HepG2 (cell line): ENCODE data around the gene AFTPH. TPM values are rescaled to one million over a fixed set of nuclear protein-coding genes. Genes with fewer than 3 reads are reported as not detected.

Experiments
- FOXK2 ChIP-seq: fragments of 450-650 bp; IDR thresholded peaks from 2 replicates; pipeline ENCODE4 v1.6.1; 2016
- GATAD1 ChIP-seq: IDR thresholded peaks from 2 replicates; pipeline ENCODE4 v1.6.1; 2016; ENCODE audit warnings: missing genetic modification reagents, missing compliant biosample characterization
- MTA1 ChIP-seq: sonication (generic); formaldehyde crosslinking; IDR thresholded peaks from 2 replicates; pipeline ENCODE4 v1.4.0; 2020; ENCODE audit warnings: missing genetic modification reagents, mild to moderate bottlenecking, borderline replicate concordance
- PCBP2 ChIP-seq: fragments of 200-400 bp; formaldehyde crosslinking; optimal IDR thresholded peaks from 2 replicates; pipeline ENCODE3; 2018; ENCODE audit warnings: low read length, low read depth; ENCODE audit not compliant: poor library complexity, severe bottlenecking
- SCMH1 ChIP-seq: sonication (generic); formaldehyde crosslinking; IDR thresholded peaks from 2 replicates; pipeline ENCODE4 v1.9.0; 2021; ENCODE audit warnings: missing genetic modification reagents, mild to moderate bottlenecking, borderline replicate concordance
- SRSF4 ChIP-seq: fragments of 200-400 bp; formaldehyde crosslinking; IDR thresholded peaks from one replicate; pipeline ENCODE4 v1.6.1; 2018; ENCODE audit warnings: mild to moderate bottlenecking, low read depth, low read length, moderate library complexity; ENCODE audit not compliant: poor library complexity, severe bottlenecking
- ZNF383 ChIP-seq: sonication (generic); formaldehyde crosslinking; IDR thresholded peaks from 2 replicates; pipeline ENCODE4 v1.4.0; 2020; ENCODE audit warnings: missing genetic modification reagents, mild to moderate bottlenecking, borderline replicate concordance
- ZNF451 ChIP-seq: sonication (generic); formaldehyde crosslinking; IDR thresholded peaks from 2 replicates; pipeline ENCODE4 v1.5.0; 2020; ENCODE audit warnings: mild to moderate bottlenecking, missing genetic modification reagents
- polyA plus RNA-seq, 8 experiments: library from polyadenylated mRNA; depleted of rRNA in 3 of 8; stranded (reverse) in 7 of 8; unstranded in 1 of 8; fragments of >200 nt; fragmentation: Illumina TruSeq in 4 of 8; extraction: Trizol in 4 of 8; gene quantifications; 2 replicates each; pipeline versions ENCODE4 v1.2.1 to v1.2.3, GENCODE V29; 2011 to 2016; ENCODE audit warnings: low read depth in 4 of 8, missing spikeins in 1 of 8, mixed read lengths in 1 of 8; ENCODE audit not compliant: insufficient read depth in 1 of 8
- total RNA-seq, 5 experiments: library from RNA; depleted of rRNA; stranded (reverse); fragments of >200 nt; fragmentation: Illumina TruSeq; extraction: Trizol; gene quantifications; 2 replicates each; pipeline ENCODE4 v1.2.3, GENCODE V29; 2016; ENCODE audit warnings: low read depth in 1 of 5
- TF ChIP-seq, protein P1 (sequence below): sonication (generic); formaldehyde crosslinking; IDR thresholded peaks from 2 replicates; pipeline ENCODE4 v1.5.0; 2020; ENCODE audit warnings: mild to moderate bottlenecking, missing genetic modification reagents
- TF ChIP-seq, protein P2 (sequence below): sonication (generic); formaldehyde crosslinking; IDR thresholded peaks from 2 replicates; pipeline ENCODE4 v1.4.0; 2020; ENCODE audit warnings: missing genetic modification reagents, borderline replicate concordance
- TF ChIP-seq, protein P3 (sequence below), 2 experiments: IDR thresholded peaks; 2 replicates each; pipeline ENCODE4 v1.6.1; 2011 to 2012; ENCODE audit warnings: low read length in 2 of 2, borderline replicate concordance in 1 of 2, low read depth in 1 of 2, mild to moderate bottlenecking in 1 of 2, moderate library complexity in 1 of 2
- TF ChIP-seq, protein P4 (sequence below): sonication (generic); formaldehyde crosslinking; IDR thresholded peaks from 2 replicates; pipeline ENCODE4 v1.5.1; 2020; ENCODE audit warnings: mild to moderate bottlenecking, missing genetic modification reagents, moderate library complexity
- TF ChIP-seq, protein P5 (sequence below): sonication (generic); formaldehyde crosslinking; IDR thresholded peaks from 2 replicates; pipeline ENCODE4 v1.5.0; 2020; ENCODE audit warnings: missing genetic modification reagents

Gene AFTPH
- total and polyA plus RNA-seq, 2 of the 13 experiments (the other 11 are each of a cell fraction or from before 2014, with no cell fraction given) = 27.5 to 36.8 TPM

DNA sequence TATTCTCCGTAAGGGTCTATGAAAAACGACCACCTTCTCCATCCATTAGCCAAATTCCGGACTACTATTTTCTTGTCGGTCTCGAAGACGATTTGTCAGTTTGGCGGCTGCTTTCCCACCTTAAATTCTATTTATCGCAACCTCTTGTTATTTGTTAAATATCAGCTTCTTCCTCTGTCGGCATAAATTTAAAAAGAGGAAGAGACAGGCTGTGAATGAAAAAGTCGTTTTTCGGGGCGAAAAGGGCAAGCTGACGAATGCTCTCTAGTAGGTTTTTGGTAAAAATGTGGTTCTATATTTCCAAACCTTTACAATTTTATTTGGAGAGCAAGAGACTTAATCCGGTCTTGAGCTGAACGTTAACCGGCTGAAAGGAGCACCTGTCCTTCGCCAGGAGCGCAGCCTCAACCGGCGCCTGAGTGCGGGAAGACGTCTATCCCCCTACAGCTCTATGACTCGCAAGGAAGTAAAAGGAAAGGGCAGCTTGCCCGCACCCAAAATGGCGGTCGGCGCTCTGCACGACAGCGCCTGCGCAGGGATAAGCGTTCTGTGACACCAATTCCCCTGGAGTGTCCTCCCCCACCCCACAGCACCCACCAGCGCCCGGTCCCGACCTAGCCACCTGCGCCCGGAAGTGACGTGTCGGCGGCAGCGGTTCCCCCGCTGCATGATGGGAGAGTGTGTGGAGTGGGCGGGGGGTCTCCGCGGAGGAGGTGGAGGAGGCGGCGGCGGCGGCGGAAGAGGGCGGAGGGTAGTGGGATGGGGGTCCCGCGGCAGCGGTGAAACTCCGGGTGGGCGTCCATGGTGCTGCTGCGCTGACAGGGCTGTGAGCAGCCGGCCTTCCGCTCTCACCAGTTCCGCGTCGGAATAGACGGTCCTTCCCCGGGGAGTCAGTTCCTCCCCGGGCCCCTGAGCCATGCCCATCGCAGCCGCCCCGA, at the start of gene AFTPH (continued):
- TF ChIP-seq, protein P1, sequence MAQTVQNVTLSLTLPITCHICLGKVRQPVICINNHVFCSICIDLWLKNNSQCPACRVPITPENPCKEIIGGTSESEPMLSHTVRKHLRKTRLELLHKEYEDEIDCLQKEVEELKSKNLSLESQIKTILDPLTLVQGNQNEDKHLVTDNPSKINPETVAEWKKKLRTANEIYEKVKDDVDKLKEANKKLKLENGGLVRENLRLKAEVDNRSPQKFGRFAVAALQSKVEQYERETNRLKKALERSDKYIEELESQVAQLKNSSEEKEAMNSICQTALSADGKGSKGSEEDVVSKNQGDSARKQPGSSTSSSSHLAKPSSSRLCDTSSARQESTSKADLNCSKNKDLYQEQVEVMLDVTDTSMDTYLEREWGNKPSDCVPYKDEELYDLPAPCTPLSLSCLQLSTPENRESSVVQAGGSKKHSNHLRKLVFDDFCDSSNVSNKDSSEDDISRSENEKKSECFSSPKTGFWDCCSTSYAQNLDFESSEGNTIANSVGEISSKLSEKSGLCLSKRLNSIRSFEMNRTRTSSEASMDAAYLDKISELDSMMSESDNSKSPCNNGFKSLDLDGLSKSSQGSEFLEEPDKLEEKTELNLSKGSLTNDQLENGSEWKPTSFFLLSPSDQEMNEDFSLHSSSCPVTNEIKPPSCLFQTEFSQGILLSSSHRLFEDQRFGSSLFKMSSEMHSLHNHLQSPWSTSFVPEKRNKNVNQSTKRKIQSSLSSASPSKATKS = no peak
- TF ChIP-seq, protein P2, sequence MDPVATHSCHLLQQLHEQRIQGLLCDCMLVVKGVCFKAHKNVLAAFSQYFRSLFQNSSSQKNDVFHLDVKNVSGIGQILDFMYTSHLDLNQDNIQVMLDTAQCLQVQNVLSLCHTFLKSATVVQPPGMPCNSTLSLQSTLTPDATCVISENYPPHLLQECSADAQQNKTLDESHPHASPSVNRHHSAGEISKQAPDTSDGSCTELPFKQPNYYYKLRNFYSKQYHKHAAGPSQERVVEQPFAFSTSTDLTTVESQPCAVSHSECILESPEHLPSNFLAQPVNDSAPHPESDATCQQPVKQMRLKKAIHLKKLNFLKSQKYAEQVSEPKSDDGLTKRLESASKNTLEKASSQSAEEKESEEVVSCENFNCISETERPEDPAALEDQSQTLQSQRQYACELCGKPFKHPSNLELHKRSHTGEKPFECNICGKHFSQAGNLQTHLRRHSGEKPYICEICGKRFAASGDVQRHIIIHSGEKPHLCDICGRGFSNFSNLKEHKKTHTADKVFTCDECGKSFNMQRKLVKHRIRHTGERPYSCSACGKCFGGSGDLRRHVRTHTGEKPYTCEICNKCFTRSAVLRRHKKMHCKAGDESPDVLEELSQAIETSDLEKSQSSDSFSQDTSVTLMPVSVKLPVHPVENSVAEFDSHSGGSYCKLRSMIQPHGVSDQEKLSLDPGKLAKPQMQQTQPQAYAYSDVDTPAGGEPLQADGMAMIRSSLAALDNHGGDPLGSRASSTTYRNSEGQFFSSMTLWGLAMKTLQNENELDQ = no peak
- TF ChIP-seq MTA1 (peak; percentile 88; the same call in 1 of the 2 replicates), SCMH1 (CRISPR knock-in tag) (no peak), ZNF383 (CRISPR knock-in tag) (no peak), SRSF4 (no peak), PCBP2 (no peak), FOXK2 (0 out of 2 replicates have a peak, but pooled peaks have one; percentile 44), ZNF451 (no peak; the same call in 1 of the 2 replicates), GATAD1 (CRISPR knock-in tag) (peak; percentile 92)
- TF ChIP-seq, protein P3, sequence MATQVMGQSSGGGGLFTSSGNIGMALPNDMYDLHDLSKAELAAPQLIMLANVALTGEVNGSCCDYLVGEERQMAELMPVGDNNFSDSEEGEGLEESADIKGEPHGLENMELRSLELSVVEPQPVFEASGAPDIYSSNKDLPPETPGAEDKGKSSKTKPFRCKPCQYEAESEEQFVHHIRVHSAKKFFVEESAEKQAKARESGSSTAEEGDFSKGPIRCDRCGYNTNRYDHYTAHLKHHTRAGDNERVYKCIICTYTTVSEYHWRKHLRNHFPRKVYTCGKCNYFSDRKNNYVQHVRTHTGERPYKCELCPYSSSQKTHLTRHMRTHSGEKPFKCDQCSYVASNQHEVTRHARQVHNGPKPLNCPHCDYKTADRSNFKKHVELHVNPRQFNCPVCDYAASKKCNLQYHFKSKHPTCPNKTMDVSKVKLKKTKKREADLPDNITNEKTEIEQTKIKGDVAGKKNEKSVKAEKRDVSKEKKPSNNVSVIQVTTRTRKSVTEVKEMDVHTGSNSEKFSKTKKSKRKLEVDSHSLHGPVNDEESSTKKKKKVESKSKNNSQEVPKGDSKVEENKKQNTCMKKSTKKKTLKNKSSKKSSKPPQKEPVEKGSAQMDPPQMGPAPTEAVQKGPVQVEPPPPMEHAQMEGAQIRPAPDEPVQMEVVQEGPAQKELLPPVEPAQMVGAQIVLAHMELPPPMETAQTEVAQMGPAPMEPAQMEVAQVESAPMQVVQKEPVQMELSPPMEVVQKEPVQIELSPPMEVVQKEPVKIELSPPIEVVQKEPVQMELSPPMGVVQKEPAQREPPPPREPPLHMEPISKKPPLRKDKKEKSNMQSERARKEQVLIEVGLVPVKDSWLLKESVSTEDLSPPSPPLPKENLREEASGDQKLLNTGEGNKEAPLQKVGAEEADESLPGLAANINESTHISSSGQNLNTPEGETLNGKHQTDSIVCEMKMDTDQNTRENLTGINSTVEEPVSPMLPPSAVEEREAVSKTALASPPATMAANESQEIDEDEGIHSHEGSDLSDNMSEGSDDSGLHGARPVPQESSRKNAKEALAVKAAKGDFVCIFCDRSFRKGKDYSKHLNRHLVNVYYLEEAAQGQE (IDR thresholded peaks at IDR 0.05; ENCODE audit: borderline replicate concordance in 1 of 2, low read depth in 1 of 2, low read length in 2 of 2) = peak in 1 of 2 experiments; percentile 5; a peak in 1 of 4 replicates
- TF ChIP-seq, protein P4, sequence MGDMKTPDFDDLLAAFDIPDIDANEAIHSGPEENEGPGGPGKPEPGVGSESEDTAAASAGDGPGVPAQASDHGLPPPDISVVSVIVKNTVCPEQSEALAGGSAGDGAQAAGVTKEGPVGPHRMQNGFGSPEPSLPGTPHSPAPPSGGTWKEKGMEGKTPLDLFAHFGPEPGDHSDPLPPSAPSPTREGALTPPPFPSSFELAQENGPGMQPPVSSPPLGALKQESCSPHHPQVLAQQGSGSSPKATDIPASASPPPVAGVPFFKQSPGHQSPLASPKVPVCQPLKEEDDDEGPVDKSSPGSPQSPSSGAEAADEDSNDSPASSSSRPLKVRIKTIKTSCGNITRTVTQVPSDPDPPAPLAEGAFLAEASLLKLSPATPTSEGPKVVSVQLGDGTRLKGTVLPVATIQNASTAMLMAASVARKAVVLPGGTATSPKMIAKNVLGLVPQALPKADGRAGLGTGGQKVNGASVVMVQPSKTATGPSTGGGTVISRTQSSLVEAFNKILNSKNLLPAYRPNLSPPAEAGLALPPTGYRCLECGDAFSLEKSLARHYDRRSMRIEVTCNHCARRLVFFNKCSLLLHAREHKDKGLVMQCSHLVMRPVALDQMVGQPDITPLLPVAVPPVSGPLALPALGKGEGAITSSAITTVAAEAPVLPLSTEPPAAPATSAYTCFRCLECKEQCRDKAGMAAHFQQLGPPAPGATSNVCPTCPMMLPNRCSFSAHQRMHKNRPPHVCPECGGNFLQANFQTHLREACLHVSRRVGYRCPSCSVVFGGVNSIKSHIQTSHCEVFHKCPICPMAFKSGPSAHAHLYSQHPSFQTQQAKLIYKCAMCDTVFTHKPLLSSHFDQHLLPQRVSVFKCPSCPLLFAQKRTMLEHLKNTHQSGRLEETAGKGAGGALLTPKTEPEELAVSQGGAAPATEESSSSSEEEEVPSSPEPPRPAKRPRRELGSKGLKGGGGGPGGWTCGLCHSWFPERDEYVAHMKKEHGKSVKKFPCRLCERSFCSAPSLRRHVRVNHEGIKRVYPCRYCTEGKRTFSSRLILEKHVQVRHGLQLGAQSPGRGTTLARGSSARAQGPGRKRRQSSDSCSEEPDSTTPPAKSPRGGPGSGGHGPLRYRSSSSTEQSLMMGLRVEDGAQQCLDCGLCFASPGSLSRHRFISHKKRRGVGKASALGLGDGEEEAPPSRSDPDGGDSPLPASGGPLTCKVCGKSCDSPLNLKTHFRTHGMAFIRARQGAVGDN (CRISPR knock-in tag) = peak; percentile 92
- TF ChIP-seq, protein P5, sequence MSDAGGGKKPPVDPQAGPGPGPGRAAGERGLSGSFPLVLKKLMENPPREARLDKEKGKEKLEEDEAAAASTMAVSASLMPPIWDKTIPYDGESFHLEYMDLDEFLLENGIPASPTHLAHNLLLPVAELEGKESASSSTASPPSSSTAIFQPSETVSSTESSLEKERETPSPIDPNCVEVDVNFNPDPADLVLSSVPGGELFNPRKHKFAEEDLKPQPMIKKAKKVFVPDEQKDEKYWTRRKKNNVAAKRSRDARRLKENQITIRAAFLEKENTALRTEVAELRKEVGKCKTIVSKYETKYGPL (CRISPR knock-in tag) = no peak
